GM10266 (cell line): ENCODE data around the gene IGSF9B.

ENCODE experiments used
- DNase-seq: peaks from one replicate; pipeline ENCODE4 v3.0.0; 2012; ENCODE audit errors: extremely low spot score
- CTCF ChIP-seq: IDR thresholded peaks from 2 replicates; pipeline ENCODE4 v1.5.1; 2012; ENCODE audit warnings: mild to moderate bottlenecking, low read depth; ENCODE audit not compliant: control insufficient read depth, insufficient read depth; ENCODE audit errors: missing control alignments

Gene IGSF9B

GRCh38 chr11:133904818-133905515 lies 51.8 kb downstream of the IGSF9B start:
- no peak for DNase-seq
- no peak for TF ChIP-seq CTCF

GRCh38 chr11:133903875-133904817 lies 52.6 kb downstream of the IGSF9B start:
- no peak for TF ChIP-seq CTCF
- DNase-seq: no peak

GRCh38 chr11:133903056-133903455 lies 53.7 kb downstream of the IGSF9B start:
- TF ChIP-seq CTCF: no peak
- DNase-seq: no peak

GRCh38 chr11:133902506-133902905 lies 54.3 kb downstream of the IGSF9B start:
- DNase-seq: no peak
- TF ChIP-seq CTCF: no peak

GRCh38 chr11:133901999-133902398 lies 54.8 kb downstream of the IGSF9B start:
- no peak for DNase-seq
- no peak for TF ChIP-seq CTCF

- no peak for TF ChIP-seq CTCF
- DNase-seq: no peak
Measured at GRCh38 chr11:133901316-133901715, 55.5 kb downstream of the IGSF9B start.
